ENCODE data around the gene DUSP2.

DUSP2 gene

GRCh38 chr2:96136129-96136720 is 9.0 kb downstream of the DUSP2 start:
- no peaks in the 10 kb centered on the region for H3K36me3 ChIP-seq (ENCODE audit: control insufficient read depth, insufficient read depth, low read length, severe bottlenecking)
- no peaks in the 10 kb centered on the region for H3K9me3 ChIP-seq (ENCODE audit: control insufficient read depth, low read length)
- H3K9ac ChIP-seq (ENCODE audit: low read length) = no peak overlapping the region
- no peak overlapping the region for H3K4me3 ChIP-seq (ENCODE audit: low read length)
- DNase-seq (ENCODE audit: low read depth) = no peak
- H3K4me1 ChIP-seq (ENCODE audit: control insufficient read depth, insufficient read depth, low read length) = no peaks in the 10 kb centered on the region
- peaks cover 47% of the 10 kb centered on the region for H3K27me3 ChIP-seq (replicated peaks; ENCODE audit: control insufficient read depth, insufficient read depth, low read length)

- Histone ChIP-seq H3K4me3 (ENCODE audit: low read length) (no peak overlapping the region), H3K27me3 (replicated peaks; ENCODE audit: control insufficient read depth, insufficient read depth, low read length) (peaks cover 47% of the 10 kb centered on the region), H3K9me3 (ENCODE audit: control insufficient read depth, low read length) (no peaks in the 10 kb centered on the region), H3K9ac (ENCODE audit: low read length) (no peak overlapping the region), H3K4me1 (ENCODE audit: control insufficient read depth, insufficient read depth, low read length) (no peaks in the 10 kb centered on the region), H3K36me3 (ENCODE audit: control insufficient read depth, insufficient read depth, low read length, severe bottlenecking) (no peaks in the 10 kb centered on the region)
- DNase-seq (ENCODE audit: low read depth) = no peak
Measured at GRCh38 chr2:96135621-96136020, 9.6 kb downstream of the DUSP2 start.

- Histone ChIP-seq H3K9me3 (ENCODE audit: control insufficient read depth, low read length) (no peaks in the 10 kb centered on the region), H3K36me3 (ENCODE audit: control insufficient read depth, insufficient read depth, low read length, severe bottlenecking) (no peaks in the 10 kb centered on the region), H3K9ac (ENCODE audit: low read length) (no peak overlapping the region), H3K4me1 (ENCODE audit: control insufficient read depth, insufficient read depth, low read length) (no peaks in the 10 kb centered on the region), H3K27me3 (replicated peaks; ENCODE audit: control insufficient read depth, insufficient read depth, low read length) (peaks cover 47% of the 10 kb centered on the region), H3K4me3 (ENCODE audit: low read length) (no peak overlapping the region)
- DNase-seq (ENCODE audit: low read depth) = no peak
Measured at GRCh38 chr2:96135171-96135570, 10.1 kb downstream of the DUSP2 start.

GRCh38 chr2:96134421-96134820 is 10.8 kb downstream of the DUSP2 start:
- Histone ChIP-seq H3K36me3 (ENCODE audit: control insufficient read depth, insufficient read depth, low read length, severe bottlenecking) (no peaks in the 10 kb centered on the region), H3K27me3 (replicated peaks; ENCODE audit: control insufficient read depth, insufficient read depth, low read length) (peaks cover 51% of the 10 kb centered on the region), H3K9me3 (ENCODE audit: control insufficient read depth, low read length) (no peaks in the 10 kb centered on the region), H3K9ac (ENCODE audit: low read length) (no peak overlapping the region), H3K4me3 (ENCODE audit: low read length) (no peak overlapping the region), H3K4me1 (ENCODE audit: control insufficient read depth, insufficient read depth, low read length) (no peaks in the 10 kb centered on the region)
- DNase-seq (ENCODE audit: low read depth) = no peak

- Histone ChIP-seq H3K36me3 (ENCODE audit: control insufficient read depth, insufficient read depth, low read length, severe bottlenecking) (no peaks in the 10 kb centered on the region), H3K9ac (ENCODE audit: low read length) (no peak overlapping the region), H3K27me3 (replicated peaks; ENCODE audit: control insufficient read depth, insufficient read depth, low read length) (peaks cover 48% of the 10 kb centered on the region), H3K9me3 (ENCODE audit: control insufficient read depth, low read length) (no peaks in the 10 kb centered on the region), H3K4me1 (ENCODE audit: control insufficient read depth, insufficient read depth, low read length) (no peaks in the 10 kb centered on the region), H3K4me3 (ENCODE audit: low read length) (no peak overlapping the region)
- no peak for DNase-seq (ENCODE audit: low read depth)
Measured at GRCh38 chr2:96131813-96132745, 13.2 kb downstream of the DUSP2 start.

- Histone ChIP-seq H3K9me3 (ENCODE audit: control insufficient read depth, low read length) (no peaks in the 10 kb centered on the region), H3K9ac (ENCODE audit: low read length) (no peak overlapping the region), H3K4me3 (ENCODE audit: low read length) (no peak overlapping the region), H3K4me1 (ENCODE audit: control insufficient read depth, insufficient read depth, low read length) (no peaks in the 10 kb centered on the region), H3K36me3 (ENCODE audit: control insufficient read depth, insufficient read depth, low read length, severe bottlenecking) (no peaks in the 10 kb centered on the region), H3K27me3 (replicated peaks; ENCODE audit: control insufficient read depth, insufficient read depth, low read length) (peaks cover 49% of the 10 kb centered on the region)
- DNase-seq (ENCODE audit: low read depth) = no peak
Measured at GRCh38 chr2:96131152-96131812, 14.0 kb downstream of the DUSP2 start.

- Histone ChIP-seq H3K4me1 (ENCODE audit: control insufficient read depth, insufficient read depth, low read length) (no peaks in the 10 kb centered on the region), H3K4me3 (ENCODE audit: low read length) (no peak overlapping the region), H3K36me3 (ENCODE audit: control insufficient read depth, insufficient read depth, low read length, severe bottlenecking) (no peaks in the 10 kb centered on the region), H3K9ac (ENCODE audit: low read length) (no peak overlapping the region), H3K9me3 (ENCODE audit: control insufficient read depth, low read length) (no peaks in the 10 kb centered on the region), H3K27me3 (replicated peaks; ENCODE audit: control insufficient read depth, insufficient read depth, low read length) (peaks cover 47% of the 10 kb centered on the region)
- no peak for DNase-seq (ENCODE audit: low read depth)
Measured at GRCh38 chr2:96130483-96130882, 14.8 kb downstream of the DUSP2 start.

- Histone ChIP-seq H3K27me3 (replicated peaks; ENCODE audit: control insufficient read depth, insufficient read depth, low read length) (peaks cover 47% of the 10 kb centered on the region), H3K4me1 (ENCODE audit: control insufficient read depth, insufficient read depth, low read length) (no peaks in the 10 kb centered on the region), H3K9me3 (ENCODE audit: control insufficient read depth, low read length) (no peaks in the 10 kb centered on the region), H3K9ac (ENCODE audit: low read length) (no peak overlapping the region), H3K36me3 (ENCODE audit: control insufficient read depth, insufficient read depth, low read length, severe bottlenecking) (no peaks in the 10 kb centered on the region), H3K4me3 (ENCODE audit: low read length) (no peak overlapping the region)
- no peak for DNase-seq (ENCODE audit: low read depth)
Measured at GRCh38 chr2:96129528-96130120, 15.6 kb downstream of the DUSP2 start.

- Histone ChIP-seq H3K9ac (ENCODE audit: low read length) (no peak overlapping the region), H3K4me1 (ENCODE audit: control insufficient read depth, insufficient read depth, low read length) (no peaks in the 10 kb centered on the region), H3K9me3 (ENCODE audit: control insufficient read depth, low read length) (no peaks in the 10 kb centered on the region), H3K4me3 (ENCODE audit: low read length) (no peak overlapping the region), H3K36me3 (ENCODE audit: control insufficient read depth, insufficient read depth, low read length, severe bottlenecking) (no peaks in the 10 kb centered on the region), H3K27me3 (replicated peaks; ENCODE audit: control insufficient read depth, insufficient read depth, low read length) (peaks cover 45% of the 10 kb centered on the region)
- no peak for DNase-seq (ENCODE audit: low read depth)
Measured at GRCh38 chr2:96128456-96128855, 16.8 kb downstream of the DUSP2 start.

- H3K36me3 ChIP-seq (ENCODE audit: control insufficient read depth, insufficient read depth, low read length, severe bottlenecking) = no peaks in the 10 kb centered on the region
- H3K9me3 ChIP-seq (ENCODE audit: control insufficient read depth, low read length) = no peaks in the 10 kb centered on the region
- no peak overlapping the region for H3K4me3 ChIP-seq (ENCODE audit: low read length)
- H3K9ac ChIP-seq (ENCODE audit: low read length) = no peak overlapping the region
- no peaks in the 10 kb centered on the region for H3K4me1 ChIP-seq (ENCODE audit: control insufficient read depth, insufficient read depth, low read length)
- H3K27me3 ChIP-seq (replicated peaks; ENCODE audit: control insufficient read depth, insufficient read depth, low read length) = peaks cover 68% of the 10 kb centered on the region
- no peak for DNase-seq (ENCODE audit: low read depth)
Measured at GRCh38 chr2:96124406-96125265, 20.6 kb downstream of the DUSP2 start.
